Measurements from ENCODE around the gene SNX25.

DNA sequence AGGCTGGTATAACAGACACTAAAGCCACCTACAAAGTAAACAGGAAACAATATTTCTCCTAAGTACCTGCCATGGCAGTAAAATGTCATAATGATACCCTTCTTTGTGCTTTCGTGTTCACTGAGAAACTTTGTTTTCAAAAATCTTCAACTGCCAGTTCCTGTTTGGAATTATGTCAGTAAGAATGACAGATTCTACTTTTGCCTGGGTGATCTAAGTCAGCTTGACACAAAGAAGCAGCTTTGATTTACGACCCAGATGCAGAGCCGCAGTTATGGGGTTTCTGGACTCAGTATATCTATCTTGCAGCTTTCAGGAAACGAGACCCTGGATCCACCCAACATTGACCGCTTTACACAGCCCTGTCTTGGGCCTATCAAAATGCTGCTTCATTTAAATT is 71.2 kb downstream of the SNX25 start:
- TF ChIP-seq SUZ12 (IDR thresholded peaks at IDR 0.05; ENCODE audit: extremely low read depth, insufficient read depth, insufficient read length) (no peak), YY1 (IDR thresholded peaks at IDR 0.05; ENCODE audit: insufficient read depth, insufficient read length) (no peak)

Measured in NT2/D1 (cell line).